HEK293 (cell line): ENCODE data around the gene NEMP1.

ENCODE experiments used
- CTCF ChIA-PET: fragments of 350-600 bp; formaldehyde crosslinking; extraction: SDS; loops from one replicate; lab custom pipeline; 2021; ENCODE audit warnings: antibody characterized with exemption; lab: Yijun Ruan, JAX
- POLR2A ChIA-PET: fragments of 300-600 bp; formaldehyde crosslinking; extraction: SDS; loops from one replicate; lab custom pipeline; 2020; ENCODE audit warnings: antibody characterized with exemption, inconsistent platforms; lab: Yijun Ruan, JAX
- H3K27ac ChIP-seq: fragments of 200-500 bp; sonication (Bioruptor generic); 2 replicates; pipeline ENCODE4 v1.5.1; 2014; ENCODE audit warnings: low read depth, low read length, control low read depth, inconsistent platforms; ENCODE audit errors: extremely low read depth
- H3K36me3 ChIP-seq, 2 experiments: fragments of 200-500 bp in 1 of 2; sonication (Bioruptor generic) in 1 of 2; 1 replicate in 1 of 2; 2 replicates in 1 of 2; pipeline ENCODE4 v1.5.1; 2014 to 2017; ENCODE audit warnings: inconsistent platforms in 2 of 2, low read length in 2 of 2; ENCODE audit not compliant: control insufficient read depth in 2 of 2, insufficient read depth in 1 of 2
- H3K4me1 ChIP-seq: fragments of 200-500 bp; sonication (Bioruptor generic); 2 replicates; pipeline ENCODE4 v1.5.1; 2014; ENCODE audit warnings: mild to moderate bottlenecking, low read length, inconsistent platforms; ENCODE audit not compliant: control insufficient read depth, insufficient read depth
- H3K4me3 ChIP-seq: 2 replicates; pipeline ENCODE4 v1.5.1; 2011; ENCODE audit warnings: low read depth, mild to moderate bottlenecking, control low read depth, low read length, moderate library complexity
- H3K9me3 ChIP-seq: fragments of 200-500 bp; sonication (Bioruptor generic); 2 replicates; pipeline ENCODE4 v1.5.1; 2014; ENCODE audit warnings: low read depth, low read length, inconsistent platforms; ENCODE audit not compliant: control insufficient read depth, insufficient read depth
- GLI2 ChIP-seq: fragments of 450-650 bp; formaldehyde crosslinking; IDR thresholded peaks from 2 replicates; pipeline ENCODE4; 2017; ENCODE audit warnings: missing biosample characterization, missing genetic modification characterization, low read depth, borderline replicate concordance
- HIC1 ChIP-seq: fragments of 450-650 bp; formaldehyde crosslinking; IDR thresholded peaks from 2 replicates; pipeline ENCODE4 v1.5.1; 2016; ENCODE audit warnings: missing biosample characterization, missing genetic modification characterization
- IKZF3 ChIP-seq: fragments of 450-650 bp; IDR thresholded peaks from 2 replicates; pipeline ENCODE4 v1.5.0; 2018; ENCODE audit warnings: missing biosample characterization, mild to moderate bottlenecking, missing genetic modification characterization, moderate library complexity
- KLF16 ChIP-seq: fragments of 450-650 bp; formaldehyde crosslinking; IDR thresholded peaks from 2 replicates; pipeline ENCODE4 v1.5.1; 2017; ENCODE audit warnings: missing biosample characterization, missing genetic modification characterization
- PATZ1 ChIP-seq: fragments of 450-650 bp; formaldehyde crosslinking; IDR thresholded peaks from 2 replicates; pipeline ENCODE4 v1.5.1; 2016; ENCODE audit warnings: missing biosample characterization, missing genetic modification characterization
- PRDM1 ChIP-seq: fragments of 450-650 bp; formaldehyde crosslinking; IDR thresholded peaks from 2 replicates; pipeline ENCODE4; 2016; ENCODE audit warnings: missing biosample characterization, missing genetic modification characterization
- REST ChIP-seq: fragments of 450-650 bp; formaldehyde crosslinking; IDR thresholded peaks from 2 replicates; pipeline ENCODE4 v1.5.1; 2016; ENCODE audit warnings: missing biosample characterization, missing genetic modification characterization
- TRIM28 ChIP-seq: IDR thresholded peaks from 2 replicates; pipeline ENCODE4 v1.6.1; 2011; ENCODE audit warnings: low read length, control low read depth, borderline replicate concordance
- ZBTB17 ChIP-seq: fragments of 450-650 bp; formaldehyde crosslinking; IDR thresholded peaks from 2 replicates; pipeline ENCODE4 v1.5.1; 2016; ENCODE audit warnings: missing biosample characterization, missing genetic modification characterization
- ZNF146 ChIP-seq: fragments of 450-650 bp; formaldehyde crosslinking; IDR thresholded peaks from 2 replicates; pipeline ENCODE4 v1.5.1; 2016; ENCODE audit warnings: missing biosample characterization, missing genetic modification characterization
- ZNF19 ChIP-seq: fragments of 450-650 bp; formaldehyde crosslinking; IDR thresholded peaks from 2 replicates; pipeline ENCODE4; 2016; ENCODE audit warnings: missing biosample characterization, missing genetic modification characterization, low read depth
- ZNF280D ChIP-seq: fragments of 450-650 bp; formaldehyde crosslinking; IDR thresholded peaks from 2 replicates; pipeline ENCODE4 v1.5.1; 2016; ENCODE audit warnings: missing biosample characterization, missing genetic modification characterization
- ZNF350 ChIP-seq: fragments of 450-650 bp; formaldehyde crosslinking; IDR thresholded peaks from 2 replicates; pipeline ENCODE4 v1.5.0; 2017; ENCODE audit warnings: missing biosample characterization, mild to moderate bottlenecking, missing genetic modification characterization
- ZNF514 ChIP-seq: fragments of 450-650 bp; formaldehyde crosslinking; IDR thresholded peaks from 2 replicates; pipeline ENCODE4 v1.5.1; 2016; ENCODE audit warnings: missing biosample characterization, missing genetic modification characterization
- ZNF560 ChIP-seq: fragments of 450-650 bp; formaldehyde crosslinking; IDR thresholded peaks from 2 replicates; pipeline ENCODE4 v1.5.1; 2017; ENCODE audit warnings: missing biosample characterization, missing genetic modification characterization, borderline replicate concordance
- ZSCAN18 ChIP-seq: fragments of 450-650 bp; formaldehyde crosslinking; IDR thresholded peaks from 2 replicates; pipeline ENCODE4 v1.5.1; 2016; ENCODE audit warnings: missing biosample characterization, missing genetic modification characterization

Gene NEMP1

GRCh38 chr12:57099047-57099714, 20.6 kb upstream of the NEMP1 start:
- CTCF ChIA-PET: interaction anchor here (0.6 to 6.0 kb wide), 7 partner anchors 13 to 92 kb away, joined by 3 to 43 read pairs (median 5); partner anchors contain the start of genes NEMP1 and STAT6
- H3K36me3 ChIP-seq: peaks cover 0 to 35% of the 10 kb centered on the region in 2 experiments; a peak in 1 of 3 replicates
- TF ChIP-seq HIC1 (no peak), ZSCAN18 (tag by site-specific recombination) (no peak)
- no peak overlapping the region for H3K27ac ChIP-seq
- POLR2A ChIA-PET: interaction anchor here (1.0 to 2.6 kb wide), 3 partner anchors 12 to 20 kb away, joined by 3 to 11 read pairs (median 8); partner anchors contain the start of genes NEMP1 and STAT6
- H3K9me3 ChIP-seq: no peaks in the 10 kb centered on the region
- H3K4me1 ChIP-seq: no peaks in the 10 kb centered on the region
- no peak overlapping the region for H3K4me3 ChIP-seq

GRCh38 chr12:57098546-57098945, 20.0 kb upstream of the NEMP1 start:
- Histone ChIP-seq H3K9me3 (no peaks in the 10 kb centered on the region), H3K36me3 (peaks cover 0 to 37% of the 10 kb centered on the region in 2 experiments; a peak in 1 of 3 replicates), H3K4me3 (no peak overlapping the region), H3K4me1 (no peaks in the 10 kb centered on the region), H3K27ac (no peak overlapping the region)
- POLR2A ChIA-PET: interaction anchor here (1.1 to 2.6 kb wide), 3 partner anchors 9 to 20 kb away, joined by 3 to 11 read pairs (median 8); partner anchors contain the start of genes NAB2, NEMP1 and STAT6
- CTCF ChIA-PET: interaction anchor here (0.6 to 6.0 kb wide), 9 partner anchors 13 to 1276 kb away, joined by 3 to 43 read pairs (median 3); partner anchors contain the start of genes NEMP1, STAT6 and ZBTB39
- no peak for TF ChIP-seq ZNF560 (tag by site-specific recombination)
- TF ChIP-seq REST (tag by site-specific recombination): no peak
- TF ChIP-seq ZNF19: no peak
- TF ChIP-seq KLF16 (tag by site-specific recombination): no peak
- no peak for TF ChIP-seq ZNF280D (tag by site-specific recombination)
- TF ChIP-seq ZNF350: no peak
- no peak for TF ChIP-seq IKZF3 (tag by site-specific recombination)
- TF ChIP-seq TRIM28: no peak
- no peak for TF ChIP-seq ZNF146 (tag by site-specific recombination)
- no peak for TF ChIP-seq ZNF514 (tag by site-specific recombination)
- TF ChIP-seq PATZ1 (tag by site-specific recombination): no peak
- TF ChIP-seq ZBTB17 (tag by site-specific recombination): no peak
- TF ChIP-seq GLI2 (tag by site-specific recombination): no peak
- TF ChIP-seq PRDM1 (tag by site-specific recombination): no peak
